HG03342 (cell line): ENCODE results near the gene OMD.

ENCODE experiments used
- ATAC-seq: cut with Tn5 transposase; IDR thresholded peaks from one replicate; pipeline ENCODE4 v1.9.1; 2021; ENCODE audit warnings: mild to moderate bottlenecking, moderate library complexity; ENCODE audit not compliant: unreplicated experiment

OMD gene

DNA sequence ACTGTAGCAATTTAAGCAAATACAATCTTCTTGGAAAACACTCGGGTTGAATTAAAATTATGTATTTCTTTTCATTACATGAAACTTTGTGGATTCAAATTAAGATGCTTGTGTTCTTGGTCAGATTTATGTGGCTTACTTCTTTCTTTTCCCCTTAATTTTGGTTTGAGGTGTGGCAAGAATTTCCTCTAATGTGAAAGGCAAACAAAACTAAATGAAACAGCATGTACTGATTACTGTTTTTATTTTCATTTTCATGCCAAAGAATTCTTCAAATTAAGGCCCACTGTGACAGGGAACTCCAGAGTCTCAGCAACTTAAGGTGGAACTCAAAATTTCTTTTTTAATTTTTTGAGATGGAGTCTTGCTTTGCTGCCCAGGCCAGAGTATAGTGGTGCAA, at the start of gene OMD:
Gene OMD, minus strand, starts transcription at position 132 of the 400 bp plus-strand sequence. CDS start 6,913 bp downstream, outside the sequence.
- no peak for ATAC-seq

- ATAC-seq, result no peak
Observed at GRCh38 chr9:92468206-92468605, 43.9 kb upstream of the OMD start.

- no peak for ATAC-seq
Observed at GRCh38 chr9:92467511-92467910, 43.2 kb upstream of the OMD start.

DNA sequence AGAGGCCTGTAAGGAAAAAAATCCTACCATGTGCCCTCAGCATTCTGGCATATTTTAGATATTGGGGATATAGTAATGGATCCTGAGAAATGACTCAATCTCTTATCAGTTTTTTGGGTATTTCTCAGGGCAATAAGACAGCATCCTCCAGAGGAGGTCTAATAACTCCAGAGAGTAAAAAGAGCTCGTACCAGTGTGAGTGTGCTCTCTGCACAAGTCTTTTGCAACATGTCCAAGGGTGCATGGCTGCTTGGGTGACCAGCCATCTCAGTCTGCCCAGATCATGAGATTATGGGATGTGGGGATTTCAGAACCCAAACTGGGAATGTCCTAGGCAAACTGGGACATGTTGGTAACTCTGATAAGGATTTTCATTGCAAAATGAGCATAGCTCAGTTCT, 42.8 kb upstream of the OMD start:
- ATAC-seq, result no peak

DNA sequence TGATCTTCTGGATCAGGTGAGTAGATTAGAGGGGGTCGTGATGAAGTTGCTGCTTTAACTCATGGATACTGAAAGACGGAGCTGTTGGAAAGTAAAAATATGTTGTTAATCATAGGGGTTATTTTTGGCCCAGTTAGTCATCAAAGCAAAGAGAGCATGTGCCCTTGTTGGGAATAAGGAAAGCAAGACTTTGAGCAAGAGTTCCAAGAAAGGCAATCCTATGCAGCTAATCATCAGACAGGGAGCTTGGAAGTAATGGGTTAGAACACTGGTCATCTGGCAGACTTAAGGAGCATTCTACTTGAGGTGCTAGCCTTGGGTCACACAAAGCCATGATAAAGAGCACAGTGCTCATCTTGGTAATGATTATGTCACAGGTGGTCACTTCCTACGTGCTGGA, 39.7 kb upstream of the OMD start:
- no peak for ATAC-seq

DNA sequence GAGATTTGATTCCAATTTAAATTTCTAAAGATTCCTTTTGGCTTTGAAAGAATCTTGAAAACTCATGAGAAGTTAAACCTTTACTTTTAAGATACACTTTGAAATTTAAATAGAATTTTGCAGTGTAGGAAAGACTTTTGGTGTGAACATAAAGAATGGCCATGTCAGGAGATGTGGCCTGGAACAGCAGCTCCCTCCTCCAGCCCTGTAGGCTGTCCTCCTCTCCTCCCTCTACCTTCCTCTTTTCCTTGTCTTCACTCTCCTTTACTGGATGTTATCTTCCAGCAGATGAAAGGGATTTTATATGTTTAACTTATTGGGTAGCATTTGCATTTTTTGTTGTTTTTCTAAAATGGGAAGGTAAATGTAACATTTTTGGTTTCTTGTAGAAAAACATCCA, 39.1 kb upstream of the OMD start:
- ATAC-seq, result no peak

DNA sequence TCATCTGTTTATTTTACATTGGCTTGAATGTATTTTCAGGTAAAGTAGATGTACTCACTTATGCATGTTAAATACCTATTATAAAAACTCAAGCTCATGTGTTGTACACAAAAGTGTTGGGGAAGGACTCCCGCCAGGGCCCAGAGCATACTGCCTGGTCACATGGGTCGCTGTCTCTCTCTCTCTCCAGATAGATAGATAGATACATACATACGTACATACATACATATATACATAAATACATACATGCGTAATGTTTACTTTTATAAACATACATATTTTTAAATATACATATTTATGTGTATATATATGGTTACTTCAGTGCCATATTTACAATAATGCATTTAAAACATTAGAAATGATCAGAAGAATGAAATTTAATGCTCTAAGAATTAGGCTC, 33.3 kb upstream of the OMD start:
- no peak for ATAC-seq

- ATAC-seq, result no peak
Observed at GRCh38 chr9:92455217-92455616, 30.9 kb upstream of the OMD start.

- no peak for ATAC-seq
Observed at GRCh38 chr9:92446536-92446935, 22.3 kb upstream of the OMD start.

DNA sequence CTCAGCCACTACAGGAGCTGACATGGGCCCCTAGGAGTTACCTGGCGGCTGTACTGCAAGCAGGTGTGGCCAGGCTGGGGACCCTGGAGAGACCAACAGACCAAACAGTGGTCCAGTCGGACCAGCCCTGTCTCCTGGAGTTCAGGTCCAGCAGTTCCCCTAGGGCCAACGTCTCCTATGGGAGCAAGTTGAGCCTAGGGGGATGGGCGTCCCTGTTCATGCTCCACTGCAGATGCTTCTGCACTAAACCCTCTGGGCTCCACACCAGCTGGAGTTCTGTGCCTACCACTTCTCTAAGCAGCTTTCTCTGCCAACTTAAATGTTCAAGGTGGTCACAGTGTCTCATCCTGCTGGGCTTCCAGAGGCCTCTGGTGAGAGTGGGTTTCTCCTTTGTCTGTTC, 20.6 kb upstream of the OMD start:
- no peak for ATAC-seq

DNA sequence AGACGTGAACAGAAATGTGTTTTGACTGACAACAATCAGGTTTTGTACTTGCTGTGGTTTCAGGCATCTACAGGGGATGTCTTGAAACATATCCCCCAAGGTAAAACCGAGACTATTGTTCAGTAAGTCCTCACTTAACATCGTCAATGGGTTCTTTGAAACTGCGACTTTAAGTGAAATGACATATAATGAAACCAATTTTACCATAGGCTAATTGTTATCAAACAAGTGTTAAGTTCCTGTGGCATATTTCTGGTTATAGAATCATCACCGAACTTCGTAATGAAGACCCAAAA, 16.4 kb upstream of the OMD start:
- ATAC-seq, result no peak

- no peak for ATAC-seq
Observed at GRCh38 chr9:92439921-92440750, 15.9 kb upstream of the OMD start.

DNA sequence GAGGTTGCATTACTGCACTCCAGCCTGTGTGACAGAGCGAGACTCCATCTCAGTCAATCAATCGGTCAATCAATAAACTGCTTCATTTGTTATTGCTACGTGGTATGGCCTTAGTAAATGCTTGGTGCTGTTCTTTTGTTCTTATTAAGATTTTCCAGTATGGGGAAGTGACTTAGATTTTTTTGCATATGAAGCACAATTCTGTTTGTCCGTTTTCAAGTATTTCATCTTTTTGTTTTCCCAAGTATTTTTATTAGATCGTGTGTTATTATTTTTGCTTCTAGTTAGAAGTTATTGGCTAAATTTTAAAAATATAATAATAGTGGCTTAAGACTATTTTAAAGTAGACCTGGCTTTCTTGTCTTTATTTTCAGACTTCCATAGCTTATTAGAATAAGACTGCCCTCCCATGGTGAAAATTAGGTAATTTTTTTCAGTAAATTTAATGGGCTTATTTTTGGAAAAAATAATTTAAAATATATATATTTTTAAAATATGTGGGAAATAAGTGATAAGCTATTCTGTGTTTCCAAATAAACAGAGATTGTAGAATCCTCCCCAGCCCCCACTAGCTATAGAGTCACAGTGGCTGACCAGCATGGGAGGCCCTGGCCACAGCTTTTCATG, 14.7 kb upstream of the OMD start:
- no peak for ATAC-seq

GRCh38 chr9:92435263-92435662, 11.0 kb upstream of the OMD start:
- ATAC-seq, result no peak

- no peak for ATAC-seq
Observed at GRCh38 chr9:92432972-92433548, 8.8 kb upstream of the OMD start.

- ATAC-seq, result no peak
Observed at GRCh38 chr9:92432350-92432749, 8.1 kb upstream of the OMD start.

DNA sequence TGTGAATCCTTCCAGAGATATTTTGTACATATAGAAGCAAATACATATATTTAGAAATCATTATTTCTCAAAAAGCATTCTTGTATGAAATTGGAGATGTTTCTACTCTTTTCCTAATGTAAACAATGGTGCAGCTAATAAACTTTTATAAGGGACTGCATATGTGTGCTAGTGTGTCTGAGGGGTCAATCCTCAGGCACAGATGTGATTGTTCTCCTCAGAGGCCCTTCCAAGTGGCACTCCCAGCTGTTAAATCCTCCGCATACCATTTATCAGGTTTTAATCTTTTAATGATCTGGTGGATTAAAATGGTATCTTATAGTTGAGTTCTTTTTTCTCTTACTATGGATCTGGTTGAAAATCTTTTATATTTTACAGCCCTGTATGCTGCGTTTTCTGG, 5.6 kb upstream of the OMD start:
- no peak for ATAC-seq

- no peak for ATAC-seq
Observed at GRCh38 chr9:92426501-92427145, 2.4 kb upstream of the OMD start.

- no peak for ATAC-seq
Observed at GRCh38 chr9:92425474-92425873, 1.2 kb upstream of the OMD start.

GRCh38 chr9:92423612-92424011, 659 bp downstream of the OMD start:
- no peak for ATAC-seq

GRCh38 chr9:92422611-92423338, 1.5 kb downstream of the OMD start:
- no peak for ATAC-seq
